ENCODE data around the gene DUSP10.

DNA sequence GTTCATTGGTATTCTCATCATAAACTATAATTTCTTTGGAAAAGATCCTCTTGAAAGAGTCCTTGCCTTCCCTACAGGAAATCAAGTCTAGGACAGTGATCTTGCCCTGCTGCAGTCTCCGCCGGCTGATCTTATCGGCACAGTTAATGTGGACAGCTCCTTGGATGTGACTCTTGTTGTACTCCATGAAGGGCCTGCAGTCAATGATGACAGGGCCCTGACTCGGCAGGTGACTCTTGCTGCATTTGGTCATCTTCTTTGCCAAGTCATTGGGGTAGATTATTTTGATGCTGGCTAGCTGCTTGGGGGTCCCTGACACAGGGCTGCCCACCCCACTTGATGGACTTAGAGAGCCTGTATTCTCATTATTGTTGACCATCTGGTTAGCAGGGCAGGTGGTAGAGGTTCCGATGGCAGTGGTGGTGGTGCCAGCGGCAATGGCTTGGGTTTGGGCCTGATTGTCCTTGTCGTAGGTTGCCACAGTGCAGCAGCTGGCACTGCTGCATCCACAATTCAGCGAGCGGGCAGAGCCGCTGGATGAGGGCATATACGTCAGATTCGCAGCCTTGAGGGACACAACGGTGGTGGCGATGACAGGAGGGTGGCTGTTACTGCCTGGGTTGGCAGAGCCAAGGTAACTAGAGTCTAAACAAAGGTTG is 2.7 kb downstream of the DUSP10 start:
- no peak for TF ChIP-seq SMAD3 (CRISPR knock-in tag; IDR thresholded peaks at IDR 0.05; ENCODE audit: borderline replicate concordance)
- TF ChIP-seq, protein P1, sequence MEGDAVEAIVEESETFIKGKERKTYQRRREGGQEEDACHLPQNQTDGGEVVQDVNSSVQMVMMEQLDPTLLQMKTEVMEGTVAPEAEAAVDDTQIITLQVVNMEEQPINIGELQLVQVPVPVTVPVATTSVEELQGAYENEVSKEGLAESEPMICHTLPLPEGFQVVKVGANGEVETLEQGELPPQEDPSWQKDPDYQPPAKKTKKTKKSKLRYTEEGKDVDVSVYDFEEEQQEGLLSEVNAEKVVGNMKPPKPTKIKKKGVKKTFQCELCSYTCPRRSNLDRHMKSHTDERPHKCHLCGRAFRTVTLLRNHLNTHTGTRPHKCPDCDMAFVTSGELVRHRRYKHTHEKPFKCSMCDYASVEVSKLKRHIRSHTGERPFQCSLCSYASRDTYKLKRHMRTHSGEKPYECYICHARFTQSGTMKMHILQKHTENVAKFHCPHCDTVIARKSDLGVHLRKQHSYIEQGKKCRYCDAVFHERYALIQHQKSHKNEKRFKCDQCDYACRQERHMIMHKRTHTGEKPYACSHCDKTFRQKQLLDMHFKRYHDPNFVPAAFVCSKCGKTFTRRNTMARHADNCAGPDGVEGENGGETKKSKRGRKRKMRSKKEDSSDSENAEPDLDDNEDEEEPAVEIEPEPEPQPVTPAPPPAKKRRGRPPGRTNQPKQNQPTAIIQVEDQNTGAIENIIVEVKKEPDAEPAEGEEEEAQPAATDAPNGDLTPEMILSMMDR (IDR thresholded peaks at IDR 0.05), result no peak
- TF ChIP-seq ZBTB21 (CRISPR knock-in tag; IDR thresholded peaks at IDR 0.05; ENCODE audit: borderline replicate concordance), result no peak
- TF ChIP-seq CBFB (CRISPR knock-in tag; IDR thresholded peaks at IDR 0.05; ENCODE audit: low read depth), result no peak
- no peak for TF ChIP-seq MAX (CRISPR knock-in tag; IDR thresholded peaks at IDR 0.05)
- no peak for TF ChIP-seq OVOL2 (CRISPR knock-in tag; IDR thresholded peaks at IDR 0.05; ENCODE audit: borderline replicate concordance)
- TF ChIP-seq ZNF138 (CRISPR knock-in tag; conservative IDR thresholded peaks at IDR 0.05), result no peak
- no peak for TF ChIP-seq ELF4 (CRISPR knock-in tag; IDR thresholded peaks at IDR 0.05; ENCODE audit: low read depth)
